OCI-LY7 (cell line): ENCODE data around the gene SERTAD3. TPM values are rescaled to one million over a fixed set of nuclear protein-coding genes. Genes with fewer than 3 reads are reported as not detected.

Source experiments
- BruUV-seq: library from RNA; stranded (reverse); fragments of 400-500 nt; replicated peaks from 2 replicates; lab custom pipeline; 2021; lab: Mats Ljungman, UMichigan
- CTCF ChIA-PET: fragments of 300-600 bp; sonication (Branson Sonifier 250); formaldehyde crosslinking; loops from one replicate; lab custom pipeline; 2022; ENCODE audit warnings: antibody characterized with exemption; ENCODE audit not compliant: unreplicated experiment; lab: Charles Lee
- POLR2A ChIA-PET: fragments of 300-600 bp; sonication (Branson Sonifier 250); formaldehyde crosslinking; loops from one replicate; lab custom pipeline; 2022; ENCODE audit warnings: antibody characterized with exemption; lab: Charles Lee
- DNase-seq: peaks from one replicate; pipeline ENCODE4 v3.0.0-alpha.2; 2015; ENCODE audit warnings: low spot score
- H2AFZ ChIP-seq: fragments of 200-600 bp; sonication (generic), shearing (Covaris generic); 2 replicates; pipeline ENCODE4 v1.6.1; 2014; ENCODE audit warnings: mild to moderate bottlenecking, antibody characterized with exemption, low read length, moderate library complexity
- H3K27ac ChIP-seq: fragments of 200-600 bp; sonication (generic); 2 replicates; pipeline ENCODE4 v1.5.1; 2014; ENCODE audit warnings: mixed run types, low read depth, mild to moderate bottlenecking, moderate library complexity, low read length, inconsistent platforms; ENCODE audit not compliant: poor library complexity, severe bottlenecking
- H3K36me3 ChIP-seq: fragments of 200-600 bp; sonication (generic); 2 replicates; pipeline ENCODE4 v1.6.1; 2014; ENCODE audit warnings: mild to moderate bottlenecking, antibody characterized with exemption, low read length, moderate library complexity, mixed read lengths; ENCODE audit not compliant: insufficient read depth
- H3K4me1 ChIP-seq: fragments of 200-600 bp; sonication (generic); 2 replicates; pipeline ENCODE4 v1.5.1; 2014; ENCODE audit warnings: mild to moderate bottlenecking, low read length; ENCODE audit not compliant: insufficient read depth, poor library complexity, severe bottlenecking
- H3K4me2 ChIP-seq: fragments of 200-600 bp; sonication (generic); 2 replicates; pipeline ENCODE4 v1.6.1; 2014; ENCODE audit warnings: mild to moderate bottlenecking, low read length
- H3K4me3 ChIP-seq: fragments of 200-600 bp; sonication (generic); 2 replicates; pipeline ENCODE4 v1.5.1; 2014; ENCODE audit warnings: mild to moderate bottlenecking, low read depth, low read length; ENCODE audit not compliant: poor library complexity, severe bottlenecking
- H3K79me2 ChIP-seq: fragments of 200-600 bp; sonication (generic); 2 replicates; pipeline ENCODE4 v1.6.1; 2016; ENCODE audit warnings: low read depth, mild to moderate bottlenecking, low read length, moderate library complexity, mixed read lengths; ENCODE audit not compliant: insufficient read depth
- H3K9me2 ChIP-seq: fragments of 200-600 bp; sonication (generic); 2 replicates; pipeline ENCODE4 v1.6.1; 2016; ENCODE audit warnings: mild to moderate bottlenecking, low read length, mixed read lengths; ENCODE audit not compliant: insufficient read depth
- H3K9me3 ChIP-seq: fragments of 200-600 bp; sonication (generic); 2 replicates; pipeline ENCODE4 v1.6.1; 2014; ENCODE audit warnings: mild to moderate bottlenecking, mixed run types, low read length, mixed read lengths
- H4K20me1 ChIP-seq: fragments of 200-600 bp; sonication (generic); 2 replicates; pipeline ENCODE4 v1.6.1; 2014; ENCODE audit warnings: mild to moderate bottlenecking, antibody characterized with exemption, low read length, moderate library complexity, mixed read lengths; ENCODE audit not compliant: insufficient read depth
- EZH2phosphoT487 ChIP-seq: fragments of 200-600 bp; sonication (generic); IDR thresholded peaks from 2 replicates; pipeline ENCODE4 v1.6.1; 2018; ENCODE audit warnings: low read depth, borderline replicate concordance, mild to moderate bottlenecking, mixed run types, antibody characterized with exemption, low read length, moderate library complexity, mixed read lengths
- intact Hi-C: fragments of 100-400 bp; cut with micrococcal nuclease; formaldehyde crosslinking; loops from one replicate; pipeline ENCODE4 v1.10.0; 2022; ENCODE audit not compliant: unreplicated experiment
- total RNA-seq, 2 experiments: library from RNA; depleted of rRNA in 1 of 2; stranded (reverse); fragments of >200 nt in 1 of 2; shearing (Covaris generic) in 1 of 2; gene quantifications; 2 replicates each; pipeline ENCODE4 v1.2.3, GENCODE V29; 2014 to 2022
- TF ChIP-seq, protein P1 (sequence below): fragments of 200-600 bp; sonication (generic); conservative IDR thresholded peaks from 2 replicates; pipeline ENCODE4 v1.5.1; 2014; ENCODE audit warnings: mild to moderate bottlenecking, antibody characterized with exemption, low read length, moderate library complexity, mixed read lengths

SERTAD3 gene
- total RNA-seq, 2 experiments from 2014 or later: 12.2 to 18.6 TPM

GRCh38 chr19:40442328-40443130 lies 1.6 kb downstream of the SERTAD3 start:
- POLR2A ChIA-PET: interaction anchor here (0.6 to 1.6 kb wide), 9 partner anchors 10 to 95 kb away, joined by 3 to 8 read pairs (median 7); partner anchors contain the start of gene SERTAD1
- no peak for TF ChIP-seq EZH2phosphoT487
- TF ChIP-seq, protein P1, sequence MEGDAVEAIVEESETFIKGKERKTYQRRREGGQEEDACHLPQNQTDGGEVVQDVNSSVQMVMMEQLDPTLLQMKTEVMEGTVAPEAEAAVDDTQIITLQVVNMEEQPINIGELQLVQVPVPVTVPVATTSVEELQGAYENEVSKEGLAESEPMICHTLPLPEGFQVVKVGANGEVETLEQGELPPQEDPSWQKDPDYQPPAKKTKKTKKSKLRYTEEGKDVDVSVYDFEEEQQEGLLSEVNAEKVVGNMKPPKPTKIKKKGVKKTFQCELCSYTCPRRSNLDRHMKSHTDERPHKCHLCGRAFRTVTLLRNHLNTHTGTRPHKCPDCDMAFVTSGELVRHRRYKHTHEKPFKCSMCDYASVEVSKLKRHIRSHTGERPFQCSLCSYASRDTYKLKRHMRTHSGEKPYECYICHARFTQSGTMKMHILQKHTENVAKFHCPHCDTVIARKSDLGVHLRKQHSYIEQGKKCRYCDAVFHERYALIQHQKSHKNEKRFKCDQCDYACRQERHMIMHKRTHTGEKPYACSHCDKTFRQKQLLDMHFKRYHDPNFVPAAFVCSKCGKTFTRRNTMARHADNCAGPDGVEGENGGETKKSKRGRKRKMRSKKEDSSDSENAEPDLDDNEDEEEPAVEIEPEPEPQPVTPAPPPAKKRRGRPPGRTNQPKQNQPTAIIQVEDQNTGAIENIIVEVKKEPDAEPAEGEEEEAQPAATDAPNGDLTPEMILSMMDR: no peak
- H2AFZ ChIP-seq: peak overlapping the region; percentile 16; the same call in 1 of the 2 replicates

DNA sequence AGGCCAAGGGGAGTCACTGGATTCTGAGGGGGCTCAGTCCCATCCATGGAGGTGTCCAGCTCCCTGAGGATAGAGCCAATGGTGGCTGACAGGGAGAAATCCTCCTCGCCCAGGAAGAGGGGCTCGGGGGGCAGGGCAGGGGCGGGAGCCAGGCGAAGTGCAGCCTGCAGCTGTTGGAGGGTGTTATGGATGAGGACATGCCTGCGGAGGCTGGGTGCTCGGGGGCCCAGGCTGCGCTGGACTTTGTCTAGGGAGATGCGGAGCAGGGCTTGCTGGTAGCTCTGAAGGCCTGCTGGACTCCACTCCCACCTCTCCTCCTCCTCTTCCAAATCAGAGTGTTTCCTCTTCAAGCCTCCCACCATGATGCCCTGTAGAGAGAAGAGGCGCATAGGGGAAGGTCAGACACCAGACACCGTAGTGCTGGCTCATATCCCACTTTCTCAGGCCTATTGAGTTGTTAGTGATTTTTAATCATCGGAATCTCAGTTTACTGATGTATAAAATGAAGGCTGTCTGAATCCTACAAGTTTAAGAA lies 2.3 kb downstream of the SERTAD3 start:
- Histone ChIP-seq H3K79me2 (peaks cover 28% of the 10 kb centered on the region), H3K4me2 (peak overlapping the region; percentile 91), H4K20me1 (no peaks in the 10 kb centered on the region), H3K4me1 (peaks cover 21% of the 10 kb centered on the region), H3K27ac (peak overlapping the region; percentile 70), H3K9me3 (no peaks in the 10 kb centered on the region), H2AFZ (no peak overlapping the region), H3K36me3 (peaks cover 28% of the 10 kb centered on the region), H3K4me3 (peak overlapping the region; percentile 85), H3K9me2 (no peaks in the 10 kb centered on the region)
- TF ChIP-seq, protein P1: no peak
- TF ChIP-seq EZH2phosphoT487: no peak
- ChIA-PET CTCF (no interaction called here), POLR2A (no interaction called here)
- DNase-seq: no peak
- no TSS peak for BruUV-seq
- intact Hi-C loops: no loop called here

More at GRCh38 chr19:40442328-40443130, 1.6 kb downstream of the SERTAD3 start:
- Histone ChIP-seq H3K36me3 (peaks cover 28% of the 10 kb centered on the region), H3K27ac (peak overlapping the region; percentile 70), H3K4me3 (peak overlapping the region; percentile 85), H3K9me2 (no peaks in the 10 kb centered on the region), H3K4me1 (peaks cover 21% of the 10 kb centered on the region), H4K20me1 (no peaks in the 10 kb centered on the region), H3K4me2 (peak overlapping the region; percentile 91), H3K9me3 (no peaks in the 10 kb centered on the region), H3K79me2 (peaks cover 28% of the 10 kb centered on the region)
- peak; percentile 68 for DNase-seq
- intact Hi-C loops: loop anchor here (1.0 kb wide), 1 partner anchor 17 kb away; the partner anchor contains the start of gene SERTAD1
- CTCF ChIA-PET: no interaction called here
- TSS peak; percentile 75 for BruUV-seq
